Measurements from ENCODE around the gene CACNA1B. TPM values are rescaled to one million over a fixed set of nuclear protein-coding genes. Genes with fewer than 3 reads are reported as not detected.

The CACNA1B gene
- total and polyA plus RNA-seq, 2 donors (not counting 1 experiment from before 2014, with no cell fraction given), result 0.01 to 0.17 TPM

GRCh38 chr9:137924761-137925369, 47.3 kb downstream of the CACNA1B start:
- Histone ChIP-seq H3K9me3 (ENCODE audit: control insufficient read depth, insufficient read depth, low read depth, low read length) (no peaks in the 10 kb centered on the region), H3K9ac (ENCODE audit: insufficient read depth, low read length) (no peak overlapping the region), H3K36me3 (ENCODE audit: control insufficient read depth, insufficient read depth, low read length) (no peaks in the 10 kb centered on the region), H3K4me3 (replicated peaks in 1 of 4; ENCODE audit: control extremely low read depth in 1 of 4, insufficient read depth in 1 of 4, low read depth in 3 of 4, low read length in 4 of 4) (no peak overlapping the region), H4K20me1 (ENCODE audit: control insufficient read depth, extremely low read depth, insufficient read depth, low read length) (no peaks in the 10 kb centered on the region), H3K79me2 (ENCODE audit: control insufficient read depth, insufficient read depth, low read length) (no peaks in the 10 kb centered on the region), H3K4me1 (ENCODE audit: control insufficient read depth, extremely low read depth, insufficient read depth, low read length) (no peaks in the 10 kb centered on the region), H3K27ac (ENCODE audit: insufficient read depth, low read length) (no peak overlapping the region), H2AFZ (ENCODE audit: low read length) (no peak overlapping the region), H3K27me3 (ENCODE audit: control insufficient read depth, insufficient read depth, low read length) (no peaks in the 10 kb centered on the region), H3K4me2 (ENCODE audit: extremely low read depth, insufficient read depth, low read length) (no peak overlapping the region)
- DNase-seq (ENCODE audit: low read depth in 2 of 2), result no peak
- no peak for TF ChIP-seq EZH2 (IDR thresholded peaks at IDR 0.05; ENCODE audit: low read length, missing control alignments)

DNA sequence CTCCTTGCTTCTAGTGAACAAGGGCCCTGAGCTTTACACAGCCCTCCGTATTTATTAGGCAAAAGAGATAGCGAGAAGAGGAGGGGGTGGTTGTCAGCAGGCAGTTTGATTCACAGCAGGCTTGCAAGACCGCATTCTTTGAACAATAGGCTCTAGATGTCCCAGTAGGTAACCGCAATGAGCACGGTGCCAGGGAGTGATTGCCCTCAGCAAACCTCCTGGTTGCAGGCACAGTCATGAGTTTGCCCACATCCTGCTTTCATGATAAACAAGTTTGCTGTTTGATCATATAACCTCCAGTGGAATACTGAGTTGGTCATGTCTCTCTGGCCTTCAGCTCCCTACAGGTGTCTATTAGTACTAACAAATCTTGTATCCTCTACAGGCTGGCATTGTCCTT, 66.1 kb downstream of the CACNA1B start:
- Histone ChIP-seq H3K9ac (ENCODE audit: insufficient read depth, low read length) (no peak overlapping the region), H3K27ac (ENCODE audit: insufficient read depth, low read length) (no peak overlapping the region), H3K4me2 (ENCODE audit: extremely low read depth, insufficient read depth, low read length) (no peak overlapping the region), H4K20me1 (ENCODE audit: control insufficient read depth, extremely low read depth, insufficient read depth, low read length) (no peaks in the 10 kb centered on the region), H2AFZ (ENCODE audit: low read length) (no peak overlapping the region), H3K27me3 (ENCODE audit: control insufficient read depth, insufficient read depth, low read length) (no peaks in the 10 kb centered on the region), H3K4me1 (ENCODE audit: control insufficient read depth, extremely low read depth, insufficient read depth, low read length) (no peaks in the 10 kb centered on the region), H3K79me2 (ENCODE audit: control insufficient read depth, insufficient read depth, low read length) (no peaks in the 10 kb centered on the region), H3K9me3 (ENCODE audit: control insufficient read depth, insufficient read depth, low read depth, low read length) (peaks cover under 1% of the 10 kb centered on the region), H3K36me3 (ENCODE audit: control insufficient read depth, insufficient read depth, low read length) (no peaks in the 10 kb centered on the region), H3K4me3 (replicated peaks in 1 of 4; ENCODE audit: control extremely low read depth in 1 of 4, insufficient read depth in 1 of 4, low read depth in 3 of 4, low read length in 4 of 4) (no peak overlapping the region)
- no peak for DNase-seq (ENCODE audit: low read depth in 2 of 2)
- TF ChIP-seq, protein P1, sequence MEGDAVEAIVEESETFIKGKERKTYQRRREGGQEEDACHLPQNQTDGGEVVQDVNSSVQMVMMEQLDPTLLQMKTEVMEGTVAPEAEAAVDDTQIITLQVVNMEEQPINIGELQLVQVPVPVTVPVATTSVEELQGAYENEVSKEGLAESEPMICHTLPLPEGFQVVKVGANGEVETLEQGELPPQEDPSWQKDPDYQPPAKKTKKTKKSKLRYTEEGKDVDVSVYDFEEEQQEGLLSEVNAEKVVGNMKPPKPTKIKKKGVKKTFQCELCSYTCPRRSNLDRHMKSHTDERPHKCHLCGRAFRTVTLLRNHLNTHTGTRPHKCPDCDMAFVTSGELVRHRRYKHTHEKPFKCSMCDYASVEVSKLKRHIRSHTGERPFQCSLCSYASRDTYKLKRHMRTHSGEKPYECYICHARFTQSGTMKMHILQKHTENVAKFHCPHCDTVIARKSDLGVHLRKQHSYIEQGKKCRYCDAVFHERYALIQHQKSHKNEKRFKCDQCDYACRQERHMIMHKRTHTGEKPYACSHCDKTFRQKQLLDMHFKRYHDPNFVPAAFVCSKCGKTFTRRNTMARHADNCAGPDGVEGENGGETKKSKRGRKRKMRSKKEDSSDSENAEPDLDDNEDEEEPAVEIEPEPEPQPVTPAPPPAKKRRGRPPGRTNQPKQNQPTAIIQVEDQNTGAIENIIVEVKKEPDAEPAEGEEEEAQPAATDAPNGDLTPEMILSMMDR (conservative IDR thresholded peaks at IDR 0.05 in 1 of 2, IDR thresholded peaks at IDR 0.05 in 1 of 2; ENCODE audit: low read depth in 1 of 2, low read length in 2 of 2), result no peak

DNA sequence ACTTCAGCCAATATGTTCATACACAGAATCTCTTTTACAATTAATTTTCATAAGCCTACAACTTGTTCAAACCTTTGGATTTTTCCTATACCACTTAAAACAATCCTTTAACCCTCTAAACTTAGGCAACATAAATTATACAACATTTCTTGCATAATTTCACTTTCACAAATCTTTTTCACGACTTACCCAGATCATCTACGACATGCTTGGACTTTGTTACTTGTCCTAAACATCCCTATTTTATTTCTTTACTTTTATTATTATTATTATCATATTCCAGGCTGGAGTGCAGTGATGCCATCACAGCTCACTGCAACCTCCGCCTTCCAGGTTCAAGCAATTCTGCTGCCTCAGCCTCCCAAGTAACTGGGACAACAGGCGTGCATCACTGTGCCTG, 68.0 kb downstream of the CACNA1B start:
- no peak for TF ChIP-seq EZH2 (IDR thresholded peaks at IDR 0.05; ENCODE audit: low read length, missing control alignments)
- no peak overlapping the region for H3K4me3 ChIP-seq (replicated peaks in 1 of 4; ENCODE audit: control extremely low read depth in 1 of 4, insufficient read depth in 1 of 4, low read depth in 3 of 4, low read length in 4 of 4)
- DNase-seq (ENCODE audit: low read depth in 2 of 2), result peak in 1 of 2 donors; percentile 4
- no peaks in the 10 kb centered on the region for H3K4me1 ChIP-seq (ENCODE audit: control insufficient read depth, extremely low read depth, insufficient read depth, low read length)
- H2AFZ ChIP-seq (ENCODE audit: low read length), result no peak overlapping the region
- H3K27ac ChIP-seq (ENCODE audit: insufficient read depth, low read length), result no peak overlapping the region
- no peaks in the 10 kb centered on the region for H3K36me3 ChIP-seq (ENCODE audit: control insufficient read depth, insufficient read depth, low read length)
- no peaks in the 10 kb centered on the region for H4K20me1 ChIP-seq (ENCODE audit: control insufficient read depth, extremely low read depth, insufficient read depth, low read length)
- peaks cover 5% of the 10 kb centered on the region for H3K9me3 ChIP-seq (ENCODE audit: control insufficient read depth, insufficient read depth, low read depth, low read length)
- no peaks in the 10 kb centered on the region for H3K27me3 ChIP-seq (ENCODE audit: control insufficient read depth, insufficient read depth, low read length)
- no peaks in the 10 kb centered on the region for H3K79me2 ChIP-seq (ENCODE audit: control insufficient read depth, insufficient read depth, low read length)
- H3K4me2 ChIP-seq (ENCODE audit: extremely low read depth, insufficient read depth, low read length), result no peak overlapping the region
- H3K9ac ChIP-seq (ENCODE audit: insufficient read depth, low read length), result no peak overlapping the region

DNA sequence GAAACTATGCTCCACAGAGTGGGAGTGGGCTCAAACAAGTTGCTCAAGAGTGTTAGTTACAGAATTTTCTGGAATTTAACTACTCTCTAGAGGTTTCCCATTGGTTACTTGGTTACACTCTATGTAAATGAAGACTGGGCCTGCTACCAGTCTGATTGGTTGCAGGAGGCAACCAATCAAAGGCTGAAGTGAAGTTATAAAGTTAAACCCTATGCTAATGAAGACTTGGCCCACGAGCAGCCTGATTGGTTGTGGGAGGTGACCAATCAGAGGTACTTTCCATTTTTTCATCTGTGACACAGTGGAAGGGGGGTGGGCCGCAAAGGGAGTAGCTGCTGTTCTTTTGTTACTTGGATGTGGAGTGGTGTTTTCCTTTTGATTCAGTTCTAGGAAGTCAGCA, 69.4 kb downstream of the CACNA1B start:
- Histone ChIP-seq H3K4me1 (ENCODE audit: control insufficient read depth, extremely low read depth, insufficient read depth, low read length) (no peaks in the 10 kb centered on the region), H3K9me3 (ENCODE audit: control insufficient read depth, insufficient read depth, low read depth, low read length) (peaks cover 5% of the 10 kb centered on the region), H3K36me3 (ENCODE audit: control insufficient read depth, insufficient read depth, low read length) (no peaks in the 10 kb centered on the region), H3K4me2 (ENCODE audit: extremely low read depth, insufficient read depth, low read length) (no peak overlapping the region), H3K27ac (ENCODE audit: insufficient read depth, low read length) (no peak overlapping the region), H2AFZ (ENCODE audit: low read length) (no peak overlapping the region), H3K9ac (ENCODE audit: insufficient read depth, low read length) (no peak overlapping the region), H4K20me1 (ENCODE audit: control insufficient read depth, extremely low read depth, insufficient read depth, low read length) (no peaks in the 10 kb centered on the region), H3K79me2 (ENCODE audit: control insufficient read depth, insufficient read depth, low read length) (no peaks in the 10 kb centered on the region), H3K4me3 (replicated peaks in 1 of 4; ENCODE audit: control extremely low read depth in 1 of 4, insufficient read depth in 1 of 4, low read depth in 3 of 4, low read length in 4 of 4) (no peak overlapping the region), H3K27me3 (ENCODE audit: control insufficient read depth, insufficient read depth, low read length) (no peaks in the 10 kb centered on the region)
- no peak for DNase-seq (ENCODE audit: low read depth in 2 of 2)
- TF ChIP-seq, protein P1 (conservative IDR thresholded peaks at IDR 0.05 in 1 of 2, IDR thresholded peaks at IDR 0.05 in 1 of 2; ENCODE audit: low read depth in 1 of 2, low read length in 2 of 2), result no peak
- TF ChIP-seq EZH2 (IDR thresholded peaks at IDR 0.05; ENCODE audit: low read length, missing control alignments), result no peak

Data from fibroblast of lung (primary cell).